COLO829 (cell line): ENCODE measurements around the gene CCND2.

Experiments used
- DNase-seq: peaks from one replicate; pipeline ENCODE4 v3.0.0; 2012; ENCODE audit warnings: low spot score

The CCND2 gene

DNA sequence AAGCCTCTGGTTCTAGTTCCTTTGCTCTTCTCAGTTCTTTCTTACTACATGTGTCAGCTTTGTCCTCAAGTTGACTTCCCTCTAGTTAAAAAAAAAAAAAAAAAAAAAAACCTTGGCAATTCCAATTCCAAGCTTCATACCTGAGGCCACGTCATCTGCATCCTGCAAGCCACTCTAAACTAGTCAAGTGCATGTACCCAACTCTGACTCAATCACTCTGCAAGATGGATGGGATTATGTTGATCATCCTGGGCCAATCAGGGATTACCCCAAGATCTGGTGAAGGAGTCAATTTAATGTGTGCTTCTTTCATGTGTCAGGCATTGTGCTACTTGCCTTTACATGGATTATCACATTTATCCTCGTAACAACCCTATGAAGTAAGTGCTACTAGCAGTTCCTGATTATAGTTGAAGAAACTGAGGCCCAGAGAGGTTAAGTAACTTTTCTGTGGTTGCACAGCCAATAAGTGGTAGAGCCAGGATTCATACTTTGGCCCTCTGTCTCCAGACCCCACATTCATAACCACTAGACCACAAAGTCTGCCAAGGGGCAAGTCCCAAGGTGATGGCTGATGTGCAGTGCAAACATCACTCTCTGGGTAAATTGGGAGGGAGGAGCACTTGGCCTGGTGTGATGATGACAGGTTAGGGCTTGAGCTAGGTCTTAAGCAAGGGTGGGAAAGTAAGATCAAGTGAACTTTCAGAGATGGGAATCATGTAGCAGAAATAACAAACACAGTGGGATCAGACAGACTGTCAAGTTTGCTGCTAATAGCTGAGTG is 17.3 kb upstream of the CCND2 start:
- DNase-seq, result no peak

- no peak for DNase-seq
These were observed 16.1 kb upstream of the CCND2 start for GRCh38 chr12:4257442-4257841.

DNA sequence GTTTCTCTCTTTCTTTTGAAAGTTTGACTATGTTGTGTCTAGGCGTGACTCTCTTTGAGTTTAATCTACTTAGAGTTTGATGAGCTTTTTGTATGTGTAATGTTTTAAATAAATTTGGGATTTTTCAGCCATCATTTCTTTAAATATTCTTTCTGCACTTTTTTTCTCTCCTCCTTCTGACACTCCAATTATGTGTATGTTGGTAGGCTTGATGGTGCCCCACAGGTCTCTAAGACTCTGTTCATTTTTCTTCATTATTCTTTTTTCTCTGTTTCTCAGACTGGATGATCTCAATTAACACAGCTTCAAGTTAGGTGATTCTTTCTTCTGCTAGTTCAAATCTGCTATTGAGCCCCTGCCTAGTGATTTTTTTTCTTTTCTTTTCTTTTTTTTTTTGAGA is 14.5 kb upstream of the CCND2 start:
- no peak for DNase-seq

- DNase-seq, result no peak
These were observed 11.9 kb upstream of the CCND2 start for GRCh38 chr12:4261655-4262054.

DNA sequence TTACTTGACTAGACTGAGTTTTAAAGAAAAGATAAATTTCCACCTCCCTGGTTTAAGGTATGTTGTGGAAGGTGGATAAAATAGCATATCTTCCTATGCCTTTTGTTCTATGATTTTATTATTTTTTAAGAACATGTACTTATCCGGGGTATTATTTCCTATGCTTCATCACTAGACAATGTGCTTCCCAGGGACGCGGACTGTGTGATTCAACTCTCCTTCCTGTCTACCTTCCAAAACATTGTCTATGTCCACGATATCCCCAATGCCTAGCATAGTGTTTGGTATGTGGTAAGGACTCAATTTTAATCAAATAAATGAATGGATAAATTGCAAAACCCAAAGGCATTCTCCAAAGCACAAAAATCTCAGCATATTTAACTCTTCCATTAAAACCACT is 8.3 kb upstream of the CCND2 start:
- DNase-seq, result no peak

DNA sequence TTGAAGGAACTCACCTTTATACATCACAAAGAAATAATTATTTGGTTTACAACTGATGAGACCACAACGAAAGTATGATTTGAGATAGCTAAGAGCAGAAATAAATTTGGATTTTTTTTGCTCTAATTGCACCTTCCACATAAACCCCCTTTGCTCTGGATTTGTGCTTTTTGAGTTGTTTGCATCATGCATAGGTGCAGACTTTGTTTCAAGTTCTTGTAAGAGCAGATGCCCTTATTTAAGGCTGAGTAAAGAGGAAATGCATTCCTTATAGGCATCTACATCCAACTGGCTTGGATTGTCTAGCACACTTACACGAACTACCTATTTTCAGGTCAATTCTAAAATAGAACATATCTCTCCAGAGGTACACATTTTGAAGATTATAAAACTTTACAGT is 6.6 kb upstream of the CCND2 start:
- no peak for DNase-seq

- DNase-seq, result no peak
These were observed 5.7 kb upstream of the CCND2 start for GRCh38 chr12:4267704-4268328.

GRCh38 chr12:4268329-4269181 is 5.0 kb upstream of the CCND2 start:
- DNase-seq, result no peak

- no peak for DNase-seq
These were observed 4.1 kb upstream of the CCND2 start for GRCh38 chr12:4269279-4269991.

GRCh38 chr12:4270016-4270830 is 3.3 kb upstream of the CCND2 start:
- DNase-seq, result no peak

DNA sequence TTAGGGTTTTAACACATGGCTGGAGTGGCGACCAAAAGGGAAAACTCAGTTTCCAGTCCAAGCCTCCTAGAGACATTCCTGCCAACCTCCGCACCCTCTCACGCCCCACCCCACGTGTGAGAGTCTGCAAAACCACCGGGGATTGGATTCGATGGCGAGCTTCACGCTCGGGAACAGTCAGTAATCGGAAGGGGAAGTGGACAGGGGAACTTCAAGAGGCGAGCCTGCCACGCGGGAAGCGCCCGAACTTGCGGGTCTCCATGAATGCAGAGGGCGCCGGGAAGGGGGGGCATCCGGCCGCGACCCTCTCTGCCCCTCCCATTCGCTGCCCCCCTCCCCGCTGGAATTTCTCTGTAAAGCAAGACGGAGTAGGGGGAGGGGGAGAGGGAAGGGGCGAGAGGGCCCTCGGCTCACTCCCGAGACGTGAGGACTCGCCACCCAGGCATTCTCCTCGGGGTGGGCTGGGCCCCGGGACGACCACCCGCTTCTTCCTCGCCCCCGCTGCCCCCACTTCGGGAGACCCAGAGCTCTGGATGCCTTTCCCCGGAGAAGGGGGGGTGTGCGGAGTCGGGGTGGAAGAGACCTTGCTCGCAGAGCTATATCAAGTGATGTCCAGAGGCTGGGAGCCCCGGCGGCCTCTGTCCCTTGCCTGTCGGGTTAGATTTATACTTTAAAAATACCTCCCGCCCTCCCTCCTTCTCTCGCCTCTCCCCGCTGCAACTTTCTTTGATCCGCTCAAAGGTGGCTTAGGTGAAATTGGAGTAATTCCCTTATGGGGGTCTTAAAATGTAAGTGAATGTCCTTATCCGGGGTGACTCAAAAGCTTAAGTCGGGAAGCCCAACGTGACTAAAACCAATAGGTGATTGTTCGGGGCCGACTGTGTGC is 2.5 kb upstream of the CCND2 start:
- no peak for DNase-seq

DNA sequence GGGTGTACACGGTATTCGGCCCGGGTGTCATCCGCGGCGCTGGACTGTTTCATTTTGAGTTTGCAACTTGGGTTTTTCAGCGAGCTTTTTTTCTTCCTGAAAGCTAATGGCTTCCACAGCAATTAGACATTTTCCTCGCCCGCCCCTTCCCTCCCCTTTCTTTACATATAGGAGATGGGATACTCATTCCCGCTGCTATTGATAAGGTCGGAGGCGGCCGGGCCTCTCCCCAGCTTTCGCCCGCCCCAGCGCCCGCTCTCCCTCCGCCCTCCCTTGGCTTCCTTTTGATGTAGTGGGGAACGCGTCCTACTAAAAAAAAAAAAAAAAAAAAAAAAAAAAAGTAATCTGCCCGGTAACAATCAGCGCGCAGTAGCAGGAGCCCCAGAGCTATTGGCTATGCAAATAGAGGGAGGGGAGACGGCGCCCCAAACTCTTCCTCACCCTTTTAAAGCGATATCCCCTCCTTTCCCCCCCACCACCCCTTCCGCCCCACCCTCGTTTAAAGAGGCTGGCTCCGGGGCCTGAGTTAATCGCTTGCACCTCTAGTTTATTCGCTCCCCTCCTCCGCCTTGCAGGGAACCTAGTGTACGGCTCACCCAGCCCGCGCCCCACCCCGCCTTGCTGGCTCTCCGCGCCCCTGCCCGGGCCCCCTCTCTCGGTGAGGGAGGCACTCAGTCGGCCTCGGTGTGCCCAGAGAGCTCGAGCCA is 1.7 kb upstream of the CCND2 start:
- DNase-seq, result no peak

DNA sequence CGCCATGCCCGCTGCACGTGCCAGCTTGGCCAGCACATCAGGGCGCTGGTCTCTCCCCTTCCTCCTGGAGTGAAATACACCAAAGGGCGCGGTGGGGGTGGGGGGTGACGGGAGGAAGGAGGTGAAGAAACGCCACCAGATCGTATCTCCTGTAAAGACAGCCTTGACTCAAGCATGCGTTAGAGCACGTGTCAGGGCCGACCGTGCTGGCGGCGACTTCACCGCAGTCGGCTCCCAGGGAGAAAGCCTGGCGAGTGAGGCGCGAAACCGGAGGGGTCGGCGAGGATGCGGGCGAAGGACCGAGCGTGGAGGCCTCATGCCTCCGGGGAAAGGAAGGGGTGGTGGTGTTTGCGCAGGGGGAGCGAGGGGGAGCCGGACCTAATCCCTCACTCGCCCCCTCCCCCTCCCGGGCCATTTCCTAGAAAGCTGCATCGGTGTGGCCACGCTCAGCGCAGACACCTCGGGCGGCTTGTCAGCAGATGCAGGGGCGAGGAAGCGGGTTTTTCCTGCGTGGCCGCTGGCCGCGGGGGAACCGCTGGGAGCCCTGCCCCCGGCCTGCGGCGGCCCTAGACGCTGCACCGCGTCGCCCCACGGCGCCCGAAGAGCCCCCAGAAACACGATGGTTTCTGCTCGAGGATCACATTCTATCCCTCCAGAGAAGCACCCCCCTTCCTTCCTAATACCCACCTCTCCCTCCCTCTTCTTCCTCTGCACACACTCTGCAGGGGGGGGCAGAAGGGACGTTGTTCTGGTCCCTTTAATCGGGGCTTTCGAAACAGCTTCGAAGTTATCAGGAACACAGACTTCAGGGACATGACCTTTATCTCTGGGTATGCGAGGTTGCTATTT is 914 bp upstream of the CCND2 start:
- DNase-seq, result no peak

- DNase-seq, result no peak
These were observed 300 bp upstream of the CCND2 start for GRCh38 chr12:4273273-4273651.

DNA sequence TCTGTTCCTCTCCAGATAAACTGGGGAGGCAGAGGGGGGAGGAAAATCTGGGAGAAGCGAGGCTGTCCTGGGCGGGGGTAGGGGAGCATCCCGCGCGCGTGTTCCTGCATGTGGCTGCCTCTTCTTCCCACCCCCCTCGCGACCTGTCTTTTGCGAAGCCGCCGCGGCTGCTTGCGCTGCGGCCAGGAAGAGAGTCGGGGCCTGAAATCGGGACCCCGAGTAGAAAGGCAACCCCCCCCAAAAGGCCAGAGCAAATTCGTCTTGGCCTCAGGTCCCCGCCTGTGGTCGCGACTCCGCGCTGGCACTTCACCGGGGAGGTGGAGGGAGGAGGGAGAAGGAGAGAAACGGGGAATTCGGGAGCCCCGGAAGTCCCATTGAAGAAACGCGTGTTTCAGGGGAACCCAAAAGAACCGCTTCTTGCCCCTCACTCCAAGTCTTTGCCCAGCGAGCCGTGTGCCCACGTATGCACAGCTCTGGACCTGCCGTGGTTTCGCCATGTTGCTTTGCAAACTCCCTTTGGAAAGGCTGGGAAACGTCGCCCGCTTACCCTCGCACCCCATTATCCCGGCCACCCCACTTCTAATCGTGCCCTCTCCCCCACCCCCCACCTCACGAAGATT is 944 bp downstream of the CCND2 start:
- no peak for DNase-seq

- DNase-seq, result no peak
These were observed 1.7 kb downstream of the CCND2 start for GRCh38 chr12:4275016-4275869.

GRCh38 chr12:4275870-4276301 is 2.3 kb downstream of the CCND2 start:
- no peak for DNase-seq
